GM21515 (cell line): Measurements from ENCODE around the gene PXT1.
"Not testable (repeated sequence)": the region's sequence is repeated elsewhere in the genome, so short reads cannot be mapped to it uniquely, and the experiment has no call there.

Experiments
- ATAC-seq: cut with Tn5 transposase; IDR thresholded peaks from one replicate; pipeline ENCODE4 v1.9.1; 2021; ENCODE audit not compliant: unreplicated experiment

The PXT1 gene

DNA sequence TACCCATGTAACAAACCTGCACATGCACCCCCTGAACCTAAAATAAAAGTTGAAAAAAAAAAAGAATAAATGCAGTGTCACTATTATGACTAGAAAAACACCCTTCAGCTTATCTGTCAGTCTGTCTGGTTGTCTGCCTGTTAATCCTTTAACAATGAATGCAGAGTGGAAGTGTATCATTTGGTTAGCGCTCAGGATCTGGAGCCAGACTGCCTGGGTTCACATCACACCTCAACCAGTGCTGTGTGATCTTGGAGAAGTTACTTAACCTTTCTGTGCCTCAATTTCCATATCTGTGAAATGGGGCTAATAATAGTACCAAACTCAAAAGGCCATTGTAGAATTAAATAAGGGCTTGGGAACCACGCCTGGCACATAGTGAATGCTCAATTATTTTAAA, 72.0 kb downstream of the PXT1 start:
- ATAC-seq: no peak

DNA sequence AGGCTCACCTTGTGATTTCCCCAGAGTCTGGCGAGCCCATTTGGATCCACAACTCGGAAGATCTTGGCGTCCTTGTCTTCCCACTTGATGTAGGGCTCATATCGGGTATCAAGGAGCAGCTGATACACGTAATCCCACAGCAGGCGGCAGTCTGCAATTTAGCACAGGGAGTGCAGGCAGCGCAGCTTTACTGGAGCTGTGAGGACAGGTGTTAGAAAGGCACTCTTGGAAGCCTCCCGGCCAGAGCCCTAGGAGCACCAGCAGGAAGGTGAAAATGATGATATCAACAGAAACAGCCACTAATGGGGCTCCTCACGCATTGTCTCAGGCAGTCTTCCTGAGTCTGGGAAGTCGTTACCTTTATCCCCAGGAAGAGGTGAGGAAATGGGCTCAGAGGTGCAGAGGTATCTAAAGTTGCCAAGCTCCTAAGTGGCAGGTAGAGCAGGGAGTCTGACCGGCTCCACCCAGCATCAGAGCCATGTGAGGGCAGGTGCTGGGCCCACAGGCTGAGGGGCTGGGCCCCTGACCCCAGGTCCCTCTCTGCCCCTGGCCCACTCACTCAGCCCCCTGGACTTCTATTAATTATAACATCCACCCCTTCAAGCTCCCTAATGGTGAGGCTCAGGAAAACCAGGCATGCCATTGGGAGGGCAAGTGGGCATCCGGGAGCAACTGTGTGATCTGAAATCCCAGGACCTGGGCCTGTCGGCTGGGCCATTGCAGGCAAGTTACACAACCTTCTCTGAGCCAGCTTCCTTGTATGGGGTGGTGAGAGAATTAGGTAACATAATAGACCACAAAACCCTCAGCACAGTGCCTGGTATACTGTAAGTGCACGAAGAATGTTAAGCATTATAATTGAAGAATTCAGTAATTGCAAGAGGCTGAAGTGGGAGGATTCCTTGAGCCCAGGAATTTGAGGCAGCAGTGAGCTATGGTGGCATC, 73.5 kb downstream of the PXT1 start:
- no peak for ATAC-seq

DNA sequence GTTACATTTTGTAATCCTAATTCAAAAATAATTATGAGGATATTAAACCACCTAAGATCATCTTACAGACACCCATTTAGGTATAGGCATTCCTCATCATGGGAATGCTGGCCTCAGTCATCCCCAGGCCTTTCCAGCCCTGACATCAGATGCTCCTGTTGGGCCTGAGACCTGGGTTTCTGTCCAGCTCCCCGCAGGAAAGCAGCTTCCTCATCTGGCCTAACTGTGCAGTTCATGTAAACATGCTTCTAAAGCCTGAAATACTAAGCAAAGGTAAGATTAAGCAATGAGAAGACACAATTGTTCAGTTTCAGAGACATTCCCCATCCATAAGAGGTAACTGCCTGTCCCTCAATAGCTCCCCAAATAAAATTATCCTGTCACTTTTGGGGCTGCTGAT, 74.2 kb downstream of the PXT1 start:
- ATAC-seq: no peak

DNA sequence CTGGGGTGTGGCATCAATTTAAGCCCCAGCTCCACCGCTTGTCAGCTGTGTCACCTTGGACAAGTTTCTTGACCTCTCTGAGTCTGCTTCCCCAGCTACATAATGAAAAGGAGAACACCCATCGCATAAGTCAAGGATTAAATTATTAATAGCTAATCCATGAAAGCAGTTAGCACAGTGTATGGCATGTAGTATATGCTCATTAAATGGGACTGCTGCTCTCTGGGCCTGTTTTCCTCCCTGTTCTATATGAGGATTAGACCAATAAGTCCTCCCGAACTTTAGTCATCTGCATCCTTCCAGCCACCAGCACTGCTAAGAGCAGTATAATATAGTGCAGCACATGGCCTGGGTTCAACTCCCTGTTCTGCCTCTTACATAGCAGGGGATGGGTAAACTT, 74.9 kb downstream of the PXT1 start:
- ATAC-seq: no peak

DNA sequence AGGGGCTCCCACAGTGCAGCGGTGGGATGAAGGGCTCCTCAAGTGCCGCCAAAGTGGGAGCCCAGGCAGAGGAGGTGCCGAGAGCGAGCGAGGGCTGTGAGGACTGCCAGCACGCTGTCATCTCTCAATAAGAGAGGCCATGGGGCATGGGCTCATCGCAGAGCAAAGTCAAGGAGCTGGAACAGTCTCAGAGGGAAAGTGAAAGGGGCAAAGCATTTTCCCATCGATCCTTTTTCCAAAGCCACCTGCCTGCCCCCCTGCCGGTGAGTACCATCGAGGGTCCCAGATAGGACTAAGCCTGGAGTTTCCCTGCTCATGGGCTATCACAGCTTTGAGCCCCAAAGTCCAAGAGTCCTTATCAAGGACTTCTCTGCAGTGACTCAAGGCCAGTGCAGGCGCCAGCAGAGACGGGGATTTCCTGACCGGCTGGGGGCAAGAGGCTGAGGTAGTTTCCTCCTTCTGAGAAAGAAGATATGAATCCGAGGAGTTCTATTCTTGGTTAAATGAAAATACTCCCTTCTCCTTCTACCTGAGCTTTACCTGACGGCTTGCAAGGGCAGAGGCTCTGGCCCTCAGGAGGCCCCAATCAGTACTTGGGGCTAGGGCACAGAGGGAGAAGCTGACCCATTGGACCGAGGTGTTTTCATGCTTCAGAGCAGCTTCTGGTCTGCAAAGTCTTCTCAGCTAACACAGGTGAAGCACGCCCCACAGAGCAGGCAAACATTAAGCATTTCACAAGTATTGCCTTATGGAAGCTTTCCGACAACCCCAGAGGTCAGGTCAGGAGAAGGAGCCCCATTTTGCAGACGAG, 77.8 kb downstream of the PXT1 start:
- ATAC-seq: no peak

DNA sequence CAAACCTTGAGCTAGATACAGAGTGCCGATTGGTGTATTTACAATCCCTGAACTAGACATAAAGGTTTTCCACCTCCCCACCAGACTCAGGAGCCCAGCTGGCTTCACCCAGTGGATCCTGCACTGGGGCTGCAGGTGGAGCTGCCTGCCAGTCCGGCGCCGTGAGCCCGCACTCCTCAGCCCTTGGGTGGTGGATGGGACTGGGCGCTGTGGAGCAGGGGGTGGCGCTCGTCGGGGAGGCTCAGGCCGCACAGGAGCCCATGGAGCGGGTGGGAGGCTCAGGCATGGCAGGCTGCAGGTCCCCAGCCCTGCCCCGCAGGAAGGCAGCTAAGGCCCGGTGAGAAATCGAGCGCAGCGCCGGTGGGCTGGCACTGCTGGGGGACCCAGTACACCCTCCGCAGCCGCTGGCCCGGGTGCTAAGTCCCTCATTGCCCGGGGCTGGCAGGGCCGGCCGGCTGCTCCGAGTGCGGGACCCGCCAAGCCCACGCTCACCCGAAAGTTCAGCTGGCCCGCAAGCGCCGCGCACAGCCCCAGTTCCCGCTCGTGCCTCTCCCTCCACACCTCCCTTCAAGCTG, 78.5 kb downstream of the PXT1 start:
- not testable (repeated sequence) for ATAC-seq

DNA sequence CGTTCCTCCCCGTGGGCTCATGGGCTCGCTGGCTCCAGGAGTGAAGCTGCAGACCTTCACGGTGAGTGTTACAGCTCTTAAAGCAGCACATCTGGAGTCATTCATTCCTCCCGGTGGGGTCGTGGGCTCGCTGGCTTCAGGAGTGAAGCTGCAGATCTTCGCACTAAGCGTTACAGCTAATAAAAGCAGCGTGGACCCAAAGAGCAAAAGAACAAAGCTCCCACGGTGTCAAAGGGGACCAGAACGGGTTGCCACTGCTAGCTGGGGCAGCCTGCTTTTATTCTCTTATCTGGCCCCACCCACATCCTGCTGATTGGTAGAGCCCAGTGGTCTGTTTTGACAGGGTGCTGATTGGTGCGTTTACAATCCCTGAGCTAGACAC, 79.3 kb downstream of the PXT1 start:
- not testable (repeated sequence) for ATAC-seq

DNA sequence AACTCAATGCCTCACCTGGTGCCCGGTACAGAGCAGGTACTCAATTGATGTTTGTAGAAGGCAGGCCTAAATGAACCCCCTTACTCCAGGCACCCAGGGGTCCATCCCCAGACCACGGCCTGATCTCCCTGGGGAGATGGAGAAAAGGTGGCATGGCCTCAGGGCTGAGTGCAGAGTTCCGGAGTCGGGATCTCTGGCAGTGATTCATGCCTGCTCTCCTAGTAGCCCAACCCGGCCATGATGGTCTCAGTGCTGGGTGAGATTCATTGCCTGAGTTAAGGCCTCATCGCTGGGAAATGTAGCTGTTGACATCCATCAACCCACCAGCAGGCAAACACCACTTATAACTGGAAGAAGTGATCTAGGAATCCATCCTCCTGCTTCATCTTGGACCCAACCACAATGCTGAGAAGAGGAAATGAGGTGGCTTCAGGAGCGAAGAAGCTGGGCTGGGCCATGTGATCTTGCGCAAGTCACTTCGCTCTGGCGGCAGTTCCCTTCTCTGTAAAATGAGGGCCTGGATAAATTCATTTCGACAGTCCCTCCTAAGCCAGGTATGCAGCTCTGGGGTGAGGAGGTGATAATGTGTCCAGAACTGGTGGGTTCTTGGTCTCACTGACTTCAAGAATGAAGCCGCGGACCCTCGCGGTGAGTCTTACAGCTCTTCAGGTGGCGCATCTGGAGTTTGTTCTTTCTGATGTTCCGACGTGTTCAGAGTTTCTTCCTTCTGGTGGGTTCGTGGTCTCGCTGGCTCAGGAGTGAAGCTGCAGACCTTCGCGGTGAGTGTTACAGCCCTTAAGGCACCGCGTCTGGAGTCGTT, 79.9 kb downstream of the PXT1 start:
- no peak for ATAC-seq

DNA sequence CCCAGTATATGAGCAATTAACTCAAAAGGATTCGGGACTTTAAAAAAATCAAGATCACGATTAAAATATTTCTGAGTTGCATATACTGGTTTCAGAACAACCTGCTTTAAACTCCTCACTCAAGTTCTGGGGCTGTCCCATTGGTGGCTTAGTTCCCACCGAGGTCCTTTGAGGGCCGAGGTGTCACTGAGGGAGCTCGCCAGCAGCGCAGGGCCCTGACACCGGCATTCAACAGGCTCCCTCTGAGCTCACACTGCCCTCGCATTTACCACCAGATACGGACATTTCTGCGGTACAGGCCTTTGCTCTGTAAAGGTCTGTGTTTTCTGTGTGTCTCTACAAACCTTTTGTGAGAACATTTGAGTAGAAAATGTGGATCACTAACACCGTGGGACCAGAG, 81.6 kb downstream of the PXT1 start:
- ATAC-seq: no peak

DNA sequence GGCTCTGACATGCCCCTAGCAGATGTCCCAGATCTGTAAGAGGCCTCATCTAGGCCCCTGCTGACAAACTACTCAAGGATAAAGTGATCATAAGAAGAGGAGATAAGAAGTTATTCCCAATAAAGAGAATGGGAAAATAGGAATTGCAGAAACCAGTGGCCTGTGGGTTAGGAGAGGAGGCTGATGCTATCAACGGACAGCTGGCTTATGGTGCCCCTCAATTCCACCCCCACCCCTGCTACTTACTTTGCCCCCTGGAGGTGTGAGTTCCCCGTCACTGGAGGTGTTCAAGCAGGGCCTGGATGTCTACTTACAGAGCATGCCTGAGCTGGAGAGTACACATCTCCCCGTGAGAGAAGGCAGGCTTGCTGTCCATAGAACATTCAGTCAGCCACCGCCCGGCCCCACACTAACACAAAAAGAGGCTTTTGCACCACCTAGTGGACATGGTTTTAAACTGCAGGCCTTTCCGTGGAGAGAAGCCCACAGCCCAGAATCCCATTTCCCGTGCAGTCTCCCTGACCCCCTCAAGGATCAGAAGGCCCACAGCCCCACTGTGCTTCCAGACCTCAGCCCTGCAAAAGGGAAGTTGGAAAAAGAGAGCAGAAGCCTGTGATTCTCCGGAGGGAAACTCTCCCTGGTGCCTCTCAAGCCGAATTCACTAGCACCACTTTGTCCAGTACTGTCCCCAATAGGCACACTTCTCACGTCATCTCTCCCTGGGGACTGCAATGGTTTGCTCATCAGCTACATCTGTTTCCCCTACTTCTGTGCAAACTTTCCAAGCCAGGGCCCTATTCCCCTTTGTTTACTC, 82.2 kb downstream of the PXT1 start:
- ATAC-seq: no peak

DNA sequence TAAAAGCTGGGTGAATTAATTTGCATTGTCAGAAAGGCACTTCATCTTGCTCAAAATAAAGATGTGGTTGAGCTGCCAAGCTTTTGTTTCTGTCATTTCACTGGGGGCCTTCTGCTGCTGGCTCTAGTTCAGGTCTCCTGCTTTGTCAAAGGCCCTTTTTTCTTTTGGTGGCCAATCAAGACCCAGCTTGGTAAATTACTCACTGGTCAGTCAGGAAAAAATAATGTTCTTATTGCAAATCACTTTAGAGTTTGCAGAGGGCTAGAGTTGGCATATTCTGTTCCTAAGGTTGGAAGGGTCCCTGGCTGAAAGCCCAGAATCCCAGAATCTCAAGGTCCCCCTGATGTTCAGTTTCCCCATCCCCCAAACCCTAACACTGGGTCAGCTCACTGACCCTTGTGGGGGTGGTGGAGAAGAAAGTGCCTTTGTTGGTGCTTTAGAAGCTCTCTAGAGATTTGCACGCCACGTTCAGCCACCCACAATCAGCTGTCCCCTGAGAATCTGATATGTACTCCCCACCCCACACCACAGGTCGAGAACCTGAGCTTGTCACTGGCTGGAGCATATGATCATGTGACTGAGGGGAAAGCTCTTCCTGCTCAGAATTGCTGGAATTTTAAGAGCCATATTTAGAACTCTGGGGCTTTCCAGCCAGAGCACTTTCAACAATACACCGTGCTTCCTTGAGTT, 84.3 kb downstream of the PXT1 start:
- no peak for ATAC-seq

DNA sequence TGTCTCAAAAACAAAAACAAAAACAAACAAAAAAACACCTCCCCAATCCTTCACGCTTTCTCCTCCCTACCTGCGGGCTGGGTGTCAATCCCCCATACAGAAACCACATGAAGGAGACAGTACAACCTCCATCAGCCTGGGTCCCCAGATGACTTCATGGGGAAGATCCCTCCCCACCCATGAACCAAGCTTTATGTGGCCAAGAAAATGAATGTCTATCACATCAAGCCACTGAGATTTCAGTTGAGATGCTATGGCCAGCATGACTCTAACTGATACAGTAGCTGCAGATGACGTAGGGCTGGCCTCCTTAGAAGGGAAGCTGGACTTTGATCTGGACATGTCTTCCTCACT, 84.8 kb downstream of the PXT1 start:
- no peak for ATAC-seq

DNA sequence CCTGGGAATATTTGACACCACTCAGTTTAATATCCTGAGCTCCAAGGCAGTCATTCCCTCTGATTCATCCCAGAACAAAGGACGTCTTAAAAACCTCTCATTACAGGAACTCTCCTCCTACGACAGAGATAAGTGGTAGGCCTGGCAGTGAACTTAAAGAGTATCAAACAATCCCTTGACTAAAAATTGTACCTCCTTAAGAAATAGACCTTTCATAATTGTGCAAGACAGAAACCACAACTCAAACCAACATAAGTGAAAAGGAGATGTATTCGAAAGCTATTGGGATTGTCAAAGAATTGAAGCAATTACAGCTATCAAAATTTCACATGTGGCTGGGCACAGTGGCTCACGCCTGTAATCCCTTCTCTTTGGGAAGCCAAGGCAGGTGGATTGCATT, 86.8 kb downstream of the PXT1 start:
- ATAC-seq: no peak

DNA sequence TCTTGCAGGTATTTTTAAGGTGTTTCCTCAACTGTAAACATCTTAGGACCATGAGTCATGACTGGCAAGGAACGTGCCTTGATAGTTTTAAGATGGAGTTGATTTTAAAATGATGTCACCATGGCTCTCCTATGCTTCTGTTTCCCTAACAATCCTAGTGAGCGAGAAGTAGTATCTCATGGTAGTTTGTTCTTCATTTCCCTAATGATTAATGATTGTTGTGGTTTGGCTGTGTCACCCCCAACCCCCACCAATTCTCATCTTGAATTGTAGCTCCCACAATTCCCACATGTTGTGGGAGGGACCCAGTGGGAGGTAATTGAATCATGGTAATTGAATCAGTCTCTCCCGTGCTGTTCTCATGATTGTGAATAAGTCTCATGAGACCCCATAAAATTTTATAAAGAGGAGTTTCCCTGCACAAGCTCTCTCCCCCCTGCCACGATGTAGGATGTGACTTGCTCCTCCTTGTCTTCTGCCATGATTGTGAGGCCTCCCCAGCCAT, 89.2 kb downstream of the PXT1 start:
- no peak for ATAC-seq

DNA sequence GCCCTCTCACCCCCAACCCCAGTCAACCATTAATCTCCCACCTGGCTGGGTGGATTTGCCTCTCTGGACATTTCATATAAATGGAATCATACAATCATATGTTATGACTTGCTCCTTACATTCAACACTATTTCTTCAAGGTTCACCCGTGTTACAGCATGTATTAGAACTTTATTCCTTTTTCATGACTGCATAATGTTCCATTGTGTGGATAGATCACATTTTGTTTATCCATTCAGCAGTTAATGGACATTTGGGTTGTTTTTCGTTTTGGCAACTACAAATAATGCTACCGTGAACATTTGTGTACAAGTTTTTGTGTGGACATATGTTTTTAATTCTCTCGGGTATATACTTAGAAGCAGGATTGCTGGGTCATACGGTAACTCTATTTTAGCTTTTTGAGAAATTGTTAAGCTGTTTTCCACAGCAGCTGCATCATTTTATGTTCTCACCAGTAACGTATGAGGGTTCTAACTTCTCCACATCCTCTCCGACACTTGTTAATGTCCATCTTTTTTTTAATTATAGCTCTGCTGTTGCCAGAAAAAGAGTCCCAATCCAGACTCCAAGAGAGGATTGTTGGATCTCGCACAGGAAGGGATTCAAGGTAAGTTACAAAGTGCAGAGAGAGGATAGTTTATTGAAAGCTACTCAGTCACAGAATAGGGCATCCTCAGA, 90.0 kb downstream of the PXT1 start:
- ATAC-seq: no peak

DNA sequence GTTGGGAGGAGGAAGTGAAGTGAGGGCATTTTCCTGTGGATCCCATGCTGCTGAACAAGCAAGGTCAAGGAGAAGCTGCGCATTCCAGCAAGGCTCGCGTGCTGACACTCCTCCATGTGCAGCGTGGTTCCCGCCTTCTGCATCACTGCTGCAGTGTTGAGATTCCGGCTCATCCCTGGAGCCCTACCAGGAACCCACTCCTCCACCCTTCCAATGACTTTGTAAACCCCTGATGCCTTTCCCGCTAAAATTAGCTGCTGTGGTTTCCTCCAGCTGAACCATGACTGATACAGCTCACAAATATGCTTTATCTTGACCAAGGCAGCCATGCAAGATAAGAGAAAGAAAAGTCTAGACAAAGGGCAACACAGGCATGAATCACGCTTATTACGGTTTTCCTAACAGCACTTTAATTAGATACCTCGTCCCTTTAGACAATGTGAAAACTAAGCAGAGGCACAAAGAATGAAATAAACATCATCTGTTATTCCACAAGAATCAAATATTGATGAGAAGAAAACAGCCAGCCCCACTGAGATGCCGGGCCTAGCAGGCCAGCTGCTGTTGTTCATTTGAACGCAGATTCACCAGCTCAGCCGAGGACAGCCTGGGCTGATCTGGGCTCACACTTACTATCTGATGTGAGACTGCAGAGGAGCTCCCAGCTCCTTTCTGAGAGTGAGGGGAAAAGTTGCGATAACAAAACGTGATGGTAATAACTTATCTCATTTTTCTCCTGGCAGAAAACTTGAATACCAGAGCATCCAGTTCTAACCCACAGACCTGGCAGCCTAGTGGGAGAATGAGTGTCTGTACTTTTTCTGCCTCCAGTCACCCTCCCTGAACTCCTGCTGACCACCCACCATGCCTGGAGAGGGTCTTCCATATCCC, 91.7 kb downstream of the PXT1 start:
- ATAC-seq: no peak

DNA sequence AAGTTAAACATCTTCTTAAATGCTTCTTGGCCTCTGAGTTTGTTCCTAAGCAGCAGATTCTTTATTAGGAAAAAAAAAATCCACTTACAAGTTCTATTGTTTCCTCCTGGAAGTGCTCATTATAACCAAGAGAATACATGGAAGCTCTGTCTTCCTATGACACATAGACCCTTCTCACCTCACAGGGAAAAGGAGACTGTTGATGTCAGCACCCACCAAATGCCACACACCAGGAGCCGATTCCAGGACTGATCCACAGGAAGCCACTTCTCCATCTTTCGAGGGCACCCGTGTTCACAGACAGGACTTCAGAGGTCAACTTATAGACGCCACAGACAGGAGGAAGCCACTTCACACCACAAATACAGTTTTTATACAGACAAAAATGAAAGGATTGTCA, 92.6 kb downstream of the PXT1 start:
- ATAC-seq: no peak

DNA sequence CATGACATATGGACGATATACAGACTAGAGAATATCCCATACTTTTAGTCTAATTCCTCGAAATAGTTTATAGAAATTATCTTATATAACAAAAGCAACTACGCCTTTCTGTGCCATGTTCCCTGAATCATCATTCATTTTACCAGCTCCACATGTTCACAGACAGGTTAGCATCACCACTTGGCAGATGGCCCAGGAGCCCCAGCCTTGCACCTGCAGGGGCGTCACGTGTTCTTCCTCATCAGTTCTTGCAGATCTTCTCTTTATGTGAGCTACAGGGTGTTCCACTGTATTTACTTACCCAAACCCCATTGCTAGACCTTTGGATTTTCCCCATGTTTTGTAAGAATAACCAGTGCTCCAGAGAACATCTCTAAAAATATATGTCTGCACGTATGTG, 93.4 kb downstream of the PXT1 start:
- no peak for ATAC-seq
